Lower lobe of right lung (tissue), 2 donors: ENCODE data around the gene DGCR2. TPM values are rescaled to one million over a fixed set of nuclear protein-coding genes. Genes with fewer than 3 reads are reported as not detected.

ENCODE experiments used
- ATAC-seq, 2 donors: fragments of 200-7000 bp; cut with Tn5 transposase; one replicate each; pipeline ENCODE4 v1.9.1; 2020 to 2022; ENCODE audit warnings: mild to moderate bottlenecking in 2 of 2, moderate library complexity in 2 of 2
- DNase-seq: peaks from one replicate; pipeline ENCODE4 v3.0.0-alpha.2; 2020
- H3K27ac ChIP-seq: fragments of 200-600 bp; one replicate; pipeline ENCODE4 v1.8.0; 2022
- H3K27me3 ChIP-seq: fragments of 200-600 bp; one replicate; pipeline ENCODE4 v1.8.0; 2022; ENCODE audit warnings: low read depth
- H3K36me3 ChIP-seq: fragments of 200-600 bp; one replicate; pipeline ENCODE4 v1.8.0; 2022; ENCODE audit warnings: mild to moderate bottlenecking
- H3K4me1 ChIP-seq: fragments of 200-600 bp; one replicate; pipeline ENCODE4 v1.8.0; 2022
- H3K4me3 ChIP-seq: fragments of 200-600 bp; one replicate; pipeline ENCODE4 v1.8.0; 2022; ENCODE audit warnings: mild to moderate bottlenecking
- H3K9me3 ChIP-seq: fragments of 200-600 bp; one replicate; pipeline ENCODE4 v1.8.0; 2022
- CTCF ChIP-seq: fragments of 200-600 bp; IDR thresholded peaks from one replicate; pipeline ENCODE4 v1.8.0; 2022; ENCODE audit warnings: antibody characterized with exemption, mild to moderate bottlenecking
- intact Hi-C: fragments of 100-400 bp; cut with DNase I; formaldehyde crosslinking; loops from one replicate; pipeline ENCODE4 v1.11.0; 2022
- total RNA-seq: library from RNA; stranded (reverse); fragmentation: NEBNext Ultra II Directional; extraction: Animal tissue kit (Norgen Biotek cat#: 25700); gene quantifications from one replicate; pipeline ENCODE4 v1.2.1, GENCODE V29; 2021
- donor health status: DM: no; HTN: yes; CAD: no; lungs with severe emphysema.

Gene DGCR2
- total RNA-seq, 1 donor from 2014 or later, result 62.9 TPM

- no peaks in the 10 kb centered on the region for H3K36me3 ChIP-seq
- no peaks in the 10 kb centered on the region for H3K9me3 ChIP-seq
- DNase-seq, result no peak
- no peak overlapping the region for H3K4me3 ChIP-seq
- H3K27me3 ChIP-seq, result peaks cover 20% of the 10 kb centered on the region
- no peak overlapping the region for H3K27ac ChIP-seq
- no peak for TF ChIP-seq CTCF
- intact Hi-C loops, result no loop called here
- H3K4me1 ChIP-seq, result no peaks in the 10 kb centered on the region
- peak in 1 of 2 donors; percentile 4 for ATAC-seq
Measured at GRCh38 chr22:18995327-18995711, 126.9 kb downstream of the DGCR2 start.

DNA sequence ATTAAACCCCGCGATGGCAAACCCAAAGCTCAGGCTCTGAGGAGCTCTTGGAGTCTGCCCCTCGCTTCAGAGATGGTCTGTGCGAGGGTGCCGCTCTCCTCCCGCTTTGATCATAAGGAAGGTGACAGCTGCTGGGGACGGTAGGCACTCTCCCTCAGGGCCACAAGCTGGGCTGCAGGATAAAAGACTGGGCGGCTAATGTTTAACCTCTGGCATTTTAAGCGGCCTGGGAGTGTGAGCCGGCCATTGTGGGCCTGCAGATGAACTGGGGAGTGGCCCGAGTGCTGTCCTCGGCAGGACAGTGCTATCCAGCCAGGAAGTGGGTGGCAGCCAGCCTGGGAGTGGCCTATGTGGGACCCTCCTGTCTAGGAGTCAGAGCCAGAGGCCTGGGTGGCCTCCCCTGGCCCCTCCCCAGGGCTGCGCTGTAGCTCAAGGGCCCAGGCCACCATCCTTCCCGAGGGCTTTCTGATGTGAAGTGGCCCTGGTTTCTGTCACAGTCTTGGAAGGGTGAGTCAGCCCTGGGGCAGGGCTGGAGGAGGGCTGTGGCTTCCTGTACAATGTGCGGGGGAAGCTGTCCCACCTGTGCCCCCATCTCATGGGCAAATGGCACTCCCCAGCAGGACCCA, 127.4 kb downstream of the DGCR2 start:
- no peak for TF ChIP-seq CTCF
- H3K27me3 ChIP-seq, result peaks cover 20% of the 10 kb centered on the region
- no peak overlapping the region for H3K4me3 ChIP-seq
- no peak overlapping the region for H3K27ac ChIP-seq
- H3K36me3 ChIP-seq, result no peaks in the 10 kb centered on the region
- H3K4me1 ChIP-seq, result no peaks in the 10 kb centered on the region
- H3K9me3 ChIP-seq, result no peaks in the 10 kb centered on the region
- DNase-seq (no peak), ATAC-seq (peak in 1 of 2 donors; percentile 78)
- intact Hi-C loops, result no loop called here

DNA sequence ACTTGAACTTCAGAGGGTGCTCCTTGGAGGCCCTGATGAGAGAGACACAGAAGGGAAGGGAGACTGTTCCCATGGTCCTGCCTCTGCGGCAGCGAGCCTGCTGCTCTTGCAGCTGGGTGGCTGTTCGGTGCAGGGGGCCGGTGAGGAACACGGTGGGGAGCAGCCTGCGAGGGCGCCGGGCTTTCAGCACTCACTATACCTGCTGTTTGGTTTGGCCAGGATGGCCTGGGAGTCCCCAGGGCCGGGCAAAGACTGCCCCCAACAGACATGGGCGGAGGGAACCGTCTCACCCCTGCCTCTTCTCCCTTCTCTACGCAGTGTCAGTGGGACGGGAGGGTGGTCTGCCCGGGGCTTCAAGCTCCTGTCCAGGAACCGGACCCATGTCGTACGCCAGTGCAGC, 128.2 kb downstream of the DGCR2 start:
- no peak for TF ChIP-seq CTCF
- Histone ChIP-seq H3K4me3 (no peak overlapping the region), H3K4me1 (no peaks in the 10 kb centered on the region), H3K36me3 (no peaks in the 10 kb centered on the region), H3K27ac (no peak overlapping the region), H3K9me3 (no peaks in the 10 kb centered on the region), H3K27me3 (peaks cover 20% of the 10 kb centered on the region)
- intact Hi-C loops, result no loop called here
- DNase-seq, result no peak
- no peak for ATAC-seq

- H3K27me3 ChIP-seq, result peaks cover 20% of the 10 kb centered on the region
- H3K36me3 ChIP-seq, result no peaks in the 10 kb centered on the region
- no peak overlapping the region for H3K27ac ChIP-seq
- H3K4me1 ChIP-seq, result no peaks in the 10 kb centered on the region
- no peaks in the 10 kb centered on the region for H3K9me3 ChIP-seq
- no peak for ATAC-seq
- no peak for TF ChIP-seq CTCF
- no peak for DNase-seq
- intact Hi-C loops, result no loop called here
- H3K4me3 ChIP-seq, result no peak overlapping the region
Measured at GRCh38 chr22:18992543-18993198, 129.5 kb downstream of the DGCR2 start.

GRCh38 chr22:18991821-18992442, 130.3 kb downstream of the DGCR2 start:
- intact Hi-C loops, result no loop called here
- H3K9me3 ChIP-seq, result no peaks in the 10 kb centered on the region
- H3K27ac ChIP-seq, result no peak overlapping the region
- DNase-seq, result no peak
- no peaks in the 10 kb centered on the region for H3K36me3 ChIP-seq
- no peak for ATAC-seq
- H3K4me3 ChIP-seq, result no peak overlapping the region
- no peak for TF ChIP-seq CTCF
- H3K4me1 ChIP-seq, result no peaks in the 10 kb centered on the region
- H3K27me3 ChIP-seq, result peaks cover 15% of the 10 kb centered on the region
